Measurements from ENCODE around the gene MAST1.

Gene MAST1

DNA sequence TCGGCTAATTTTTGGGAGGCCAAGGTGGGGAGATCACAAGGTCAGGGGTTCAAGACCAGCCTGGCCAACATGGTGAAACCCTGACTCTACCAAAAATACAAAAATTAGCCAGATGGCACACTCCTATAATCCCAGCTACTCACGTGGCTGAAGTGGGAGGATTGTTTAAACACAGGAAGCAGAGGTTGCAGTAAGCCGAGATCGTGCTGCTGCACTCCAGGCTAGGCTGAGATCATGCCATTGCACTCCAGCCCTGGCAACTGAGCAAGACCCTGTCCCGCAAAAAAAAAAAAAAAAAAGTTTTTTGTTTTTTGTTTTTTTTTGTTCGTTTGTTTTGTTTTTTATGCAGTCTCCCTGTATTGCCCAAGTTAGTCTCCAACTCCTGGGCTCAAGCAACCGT is 21.2 kb downstream of the MAST1 start (continued):
- TF ChIP-seq, protein P1, sequence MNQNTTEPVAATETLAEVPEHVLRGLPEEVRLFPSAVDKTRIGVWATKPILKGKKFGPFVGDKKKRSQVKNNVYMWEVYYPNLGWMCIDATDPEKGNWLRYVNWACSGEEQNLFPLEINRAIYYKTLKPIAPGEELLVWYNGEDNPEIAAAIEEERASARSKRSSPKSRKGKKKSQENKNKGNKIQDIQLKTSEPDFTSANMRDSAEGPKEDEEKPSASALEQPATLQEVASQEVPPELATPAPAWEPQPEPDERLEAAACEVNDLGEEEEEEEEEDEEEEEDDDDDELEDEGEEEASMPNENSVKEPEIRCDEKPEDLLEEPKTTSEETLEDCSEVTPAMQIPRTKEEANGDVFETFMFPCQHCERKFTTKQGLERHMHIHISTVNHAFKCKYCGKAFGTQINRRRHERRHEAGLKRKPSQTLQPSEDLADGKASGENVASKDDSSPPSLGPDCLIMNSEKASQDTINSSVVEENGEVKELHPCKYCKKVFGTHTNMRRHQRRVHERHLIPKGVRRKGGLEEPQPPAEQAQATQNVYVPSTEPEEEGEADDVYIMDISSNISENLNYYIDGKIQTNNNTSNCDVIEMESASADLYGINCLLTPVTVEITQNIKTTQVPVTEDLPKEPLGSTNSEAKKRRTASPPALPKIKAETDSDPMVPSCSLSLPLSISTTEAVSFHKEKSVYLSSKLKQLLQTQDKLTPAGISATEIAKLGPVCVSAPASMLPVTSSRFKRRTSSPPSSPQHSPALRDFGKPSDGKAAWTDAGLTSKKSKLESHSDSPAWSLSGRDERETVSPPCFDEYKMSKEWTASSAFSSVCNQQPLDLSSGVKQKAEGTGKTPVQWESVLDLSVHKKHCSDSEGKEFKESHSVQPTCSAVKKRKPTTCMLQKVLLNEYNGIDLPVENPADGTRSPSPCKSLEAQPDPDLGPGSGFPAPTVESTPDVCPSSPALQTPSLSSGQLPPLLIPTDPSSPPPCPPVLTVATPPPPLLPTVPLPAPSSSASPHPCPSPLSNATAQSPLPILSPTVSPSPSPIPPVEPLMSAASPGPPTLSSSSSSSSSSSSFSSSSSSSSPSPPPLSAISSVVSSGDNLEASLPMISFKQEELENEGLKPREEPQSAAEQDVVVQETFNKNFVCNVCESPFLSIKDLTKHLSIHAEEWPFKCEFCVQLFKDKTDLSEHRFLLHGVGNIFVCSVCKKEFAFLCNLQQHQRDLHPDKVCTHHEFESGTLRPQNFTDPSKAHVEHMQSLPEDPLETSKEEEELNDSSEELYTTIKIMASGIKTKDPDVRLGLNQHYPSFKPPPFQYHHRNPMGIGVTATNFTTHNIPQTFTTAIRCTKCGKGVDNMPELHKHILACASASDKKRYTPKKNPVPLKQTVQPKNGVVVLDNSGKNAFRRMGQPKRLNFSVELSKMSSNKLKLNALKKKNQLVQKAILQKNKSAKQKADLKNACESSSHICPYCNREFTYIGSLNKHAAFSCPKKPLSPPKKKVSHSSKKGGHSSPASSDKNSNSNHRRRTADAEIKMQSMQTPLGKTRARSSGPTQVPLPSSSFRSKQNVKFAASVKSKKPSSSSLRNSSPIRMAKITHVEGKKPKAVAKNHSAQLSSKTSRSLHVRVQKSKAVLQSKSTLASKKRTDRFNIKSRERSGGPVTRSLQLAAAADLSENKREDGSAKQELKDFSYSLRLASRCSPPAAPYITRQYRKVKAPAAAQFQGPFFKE (tag by site-specific recombination; IDR thresholded peaks at IDR 0.05; ENCODE audit: borderline replicate concordance), result no peak
- TF ChIP-seq ZNF513 (tag by site-specific recombination; IDR thresholded peaks at IDR 0.05) (no peak), PRDM4 (tag by site-specific recombination; IDR thresholded peaks at IDR 0.05) (no peak)

DNA sequence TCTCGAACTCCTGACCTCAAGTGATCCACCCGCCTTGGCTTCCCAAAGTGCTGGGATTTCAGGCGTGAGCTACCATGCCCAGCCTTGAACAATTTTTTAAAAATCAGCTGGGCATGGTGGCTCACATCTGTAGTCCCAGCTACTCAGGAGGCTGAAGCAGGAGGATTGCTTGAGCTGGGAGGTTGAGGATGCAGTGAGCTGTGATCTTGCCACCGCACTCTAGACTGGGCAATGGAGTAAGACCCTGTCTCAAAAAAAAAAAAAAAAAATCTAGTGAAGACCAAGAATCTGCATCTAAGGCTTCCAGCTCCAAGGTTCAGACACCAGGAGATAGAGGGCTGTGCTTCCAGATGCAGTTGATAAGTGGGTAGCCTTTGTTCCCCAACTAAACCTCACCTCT is 25.8 kb downstream of the MAST1 start:
- ChIA-PET CTCF (interaction anchor here (0.6 to 4.6 kb wide), 6 partner anchors 12 to 107 kb away, joined by 3 to 30 read pairs (median 4); no protein-coding TSS in a partner anchor), POLR2A (interaction anchor here (0.5 to 0.9 kb wide), 2 partner anchors 70 to 254 kb away, joined by 3 to 4 read pairs; partner anchors contain the start of gene FARSA)
- Histone ChIP-seq H3K9me3 (ENCODE audit: control insufficient read depth, insufficient read depth, low read depth, low read length) (no peaks in the 10 kb centered on the region), H3K27ac (ENCODE audit: extremely low read depth, low read depth, low read length) (no peak overlapping the region), H3K4me1 (ENCODE audit: control insufficient read depth, insufficient read depth, low read length) (peaks cover 4% of the 10 kb centered on the region), H3K4me3 (ENCODE audit: low read depth, low read length) (no peak overlapping the region), H3K36me3 (ENCODE audit: control insufficient read depth in 2 of 2, insufficient read depth in 1 of 2, low read length in 2 of 2) (peaks cover 0 to 4% of the 10 kb centered on the region in 2 experiments; a peak in 2 of 3 replicates)
- TF ChIP-seq ZNF791 (tag by site-specific recombination; IDR thresholded peaks at IDR 0.05), result no peak
- TF ChIP-seq, protein P2, sequence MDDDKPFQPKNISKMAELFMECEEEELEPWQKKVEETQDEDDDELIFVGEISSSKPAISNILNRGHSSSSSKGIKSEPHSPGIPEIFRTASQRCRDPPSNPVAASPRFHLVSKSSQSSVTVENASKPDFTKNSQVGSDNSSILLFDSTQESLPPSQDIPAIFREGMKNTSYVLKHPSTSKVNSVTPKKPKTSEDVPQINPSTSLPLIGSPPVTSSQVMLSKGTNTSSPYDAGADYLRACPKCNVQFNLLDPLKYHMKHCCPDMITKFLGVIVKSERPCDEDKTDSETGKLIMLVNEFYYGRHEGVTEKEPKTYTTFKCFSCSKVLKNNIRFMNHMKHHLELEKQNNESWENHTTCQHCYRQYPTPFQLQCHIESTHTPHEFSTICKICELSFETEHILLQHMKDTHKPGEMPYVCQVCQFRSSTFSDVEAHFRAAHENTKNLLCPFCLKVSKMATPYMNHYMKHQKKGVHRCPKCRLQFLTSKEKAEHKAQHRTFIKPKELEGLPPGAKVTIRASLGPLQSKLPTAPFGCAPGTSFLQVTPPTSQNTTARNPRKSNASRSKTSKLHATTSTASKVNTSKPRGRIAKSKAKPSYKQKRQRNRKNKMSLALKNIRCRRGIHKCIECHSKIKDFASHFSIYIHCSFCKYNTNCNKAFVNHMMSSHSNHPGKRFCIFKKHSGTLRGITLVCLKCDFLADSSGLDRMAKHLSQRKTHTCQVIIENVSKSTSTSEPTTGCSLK (tag by site-specific recombination; IDR thresholded peaks at IDR 0.05), result no peak
- no peak for TF ChIP-seq ZNF335 (tag by site-specific recombination; conservative IDR thresholded peaks at IDR 0.05)
- TF ChIP-seq ZNF121 (tag by site-specific recombination; IDR thresholded peaks at IDR 0.05), result peak; percentile 55; the same call in 1 of the 2 replicates
- TF ChIP-seq, protein P3, sequence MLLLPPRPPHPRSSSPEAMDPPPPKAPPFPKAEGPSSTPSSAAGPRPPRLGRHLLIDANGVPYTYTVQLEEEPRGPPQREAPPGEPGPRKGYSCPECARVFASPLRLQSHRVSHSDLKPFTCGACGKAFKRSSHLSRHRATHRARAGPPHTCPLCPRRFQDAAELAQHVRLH (tag by site-specific recombination; IDR thresholded peaks at IDR 0.05), result no peak
- TF ChIP-seq ZNF560 (tag by site-specific recombination; IDR thresholded peaks at IDR 0.05; ENCODE audit: borderline replicate concordance), result no peak
- TF ChIP-seq BCL11A (tag by site-specific recombination; IDR thresholded peaks at IDR 0.05; ENCODE audit: low read depth), result no peak
